HG03521 (cell line): ENCODE results near the gene KCNJ16.

Experiments used
- ATAC-seq: cut with Tn5 transposase; IDR thresholded peaks from one replicate; pipeline ENCODE4 v1.9.1; 2021; ENCODE audit warnings: mild to moderate bottlenecking, moderate library complexity; ENCODE audit not compliant: unreplicated experiment

KCNJ16 gene

DNA sequence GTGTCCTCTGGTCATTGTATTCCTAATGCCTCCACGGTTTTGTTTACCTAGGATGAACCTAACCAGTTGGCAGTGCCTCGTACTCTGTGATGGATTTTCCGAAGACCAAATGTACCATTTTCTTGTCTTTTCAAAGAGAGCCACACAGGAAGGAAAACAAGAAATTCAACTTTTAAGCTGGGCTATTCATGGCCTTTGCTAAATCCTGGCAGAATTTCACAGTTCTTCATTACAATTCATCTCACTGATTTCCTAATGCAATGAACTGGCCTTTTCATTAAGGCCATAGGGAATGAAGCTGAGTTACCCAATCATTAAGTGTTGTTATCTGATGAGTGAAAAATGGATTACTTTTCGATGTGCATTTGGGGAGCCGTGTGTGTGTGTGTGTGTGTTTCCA is 7.9 kb upstream of the KCNJ16 start:
- no peak for ATAC-seq

DNA sequence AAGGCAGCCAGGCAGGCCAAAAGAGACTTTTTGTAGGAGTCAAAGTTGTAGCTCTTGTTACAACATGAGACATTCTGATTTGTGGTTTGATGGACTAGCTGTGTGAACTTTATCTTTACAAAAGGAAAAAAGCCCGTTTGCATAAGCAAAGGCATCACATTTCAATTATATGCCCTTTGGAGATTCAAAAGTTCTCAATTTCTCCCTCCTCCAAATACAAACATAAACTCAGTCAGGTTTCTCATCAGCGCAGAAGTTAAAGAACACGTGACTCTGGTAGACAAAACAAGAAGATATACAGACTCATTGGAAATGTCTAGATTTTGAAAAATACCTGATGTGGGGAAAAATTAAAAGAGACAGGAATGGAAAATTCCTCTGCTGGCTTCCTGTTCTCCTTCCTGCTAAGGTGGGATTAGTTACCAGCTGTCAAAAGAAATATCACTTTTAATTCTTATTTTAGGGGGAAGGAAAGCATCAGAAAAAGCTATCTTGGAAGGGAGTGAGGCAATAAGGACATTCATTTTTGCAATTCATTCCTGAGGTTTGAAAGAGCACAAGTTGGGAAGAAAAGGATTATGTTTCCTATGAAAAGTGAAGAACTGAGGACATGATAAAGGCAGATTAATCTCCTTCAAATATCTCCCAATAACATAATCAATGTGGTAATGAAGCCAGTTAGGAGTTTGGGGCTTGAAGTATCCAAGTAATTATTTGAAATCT is 4.6 kb upstream of the KCNJ16 start:
- ATAC-seq, result no peak

DNA sequence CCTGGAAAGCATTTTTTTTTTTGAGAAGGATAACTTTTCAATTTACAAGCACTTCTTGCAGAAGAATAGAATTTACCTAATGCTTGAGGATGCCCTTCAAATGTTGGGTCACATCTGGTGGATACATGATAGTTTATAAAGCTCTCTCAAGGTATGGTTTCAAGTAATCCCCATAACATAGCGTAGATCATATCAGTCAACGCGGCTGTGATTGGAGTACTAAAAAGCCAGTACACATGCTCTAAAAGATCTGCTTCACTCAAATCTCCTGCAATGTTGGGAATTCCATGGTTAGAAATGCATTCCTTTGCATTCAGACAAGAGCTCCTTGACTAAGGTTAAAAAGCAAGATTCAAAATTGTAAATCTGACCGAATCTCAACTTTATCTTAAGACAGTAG is 3.9 kb upstream of the KCNJ16 start:
- ATAC-seq, result no peak

GRCh38 chr17:70071620-70072019 is 3.4 kb upstream of the KCNJ16 start:
- no peak for ATAC-seq

- no peak for ATAC-seq
Measured at GRCh38 chr17:70072546-70073309, 2.3 kb upstream of the KCNJ16 start.

GRCh38 chr17:70073310-70073709 is 1.7 kb upstream of the KCNJ16 start:
- ATAC-seq, result no peak

DNA sequence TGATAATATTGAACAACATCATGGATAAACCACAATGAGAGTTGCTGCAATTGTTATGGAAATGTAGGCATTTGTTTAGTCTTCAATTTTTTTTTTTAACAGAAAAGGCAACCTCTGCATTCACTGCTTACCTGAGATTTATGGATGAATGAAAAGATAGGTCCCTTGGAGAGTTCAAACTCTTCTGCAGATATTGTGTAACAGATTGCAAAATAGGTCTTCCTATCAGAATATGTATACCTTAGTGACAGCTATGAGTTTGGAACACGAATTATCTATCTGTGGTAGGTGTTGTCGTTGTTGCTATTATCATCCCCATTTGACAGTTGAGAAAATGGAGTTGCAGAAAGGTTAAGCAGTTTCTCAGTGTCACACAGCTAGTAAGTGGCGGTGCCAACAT is 1.2 kb upstream of the KCNJ16 start:
- no peak for ATAC-seq

GRCh38 chr17:70074236-70074830 is 692 bp upstream of the KCNJ16 start:
- no peak for ATAC-seq

DNA sequence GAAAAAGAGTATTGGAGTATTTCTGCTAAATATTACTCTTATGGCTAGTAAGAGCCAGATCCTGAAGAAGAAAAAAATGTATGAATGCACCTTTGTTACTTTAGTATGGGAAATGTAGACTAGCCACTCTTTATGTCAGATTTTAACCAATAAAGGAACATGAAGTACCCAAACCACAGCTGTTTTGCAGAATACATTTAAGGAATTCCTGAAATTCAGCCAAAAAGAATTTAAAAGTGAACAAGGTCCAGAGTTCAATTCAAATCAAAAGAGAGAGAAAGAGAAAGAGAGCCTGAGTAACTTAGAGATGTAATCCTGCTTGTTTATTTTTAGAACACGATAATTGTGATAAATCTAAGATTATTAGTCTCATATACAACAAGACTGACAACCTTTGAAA is 1.2 kb downstream of the KCNJ16 start:
- ATAC-seq, result no peak

- ATAC-seq, result no peak
Measured at GRCh38 chr17:70076831-70077230, 1.8 kb downstream of the KCNJ16 start.

DNA sequence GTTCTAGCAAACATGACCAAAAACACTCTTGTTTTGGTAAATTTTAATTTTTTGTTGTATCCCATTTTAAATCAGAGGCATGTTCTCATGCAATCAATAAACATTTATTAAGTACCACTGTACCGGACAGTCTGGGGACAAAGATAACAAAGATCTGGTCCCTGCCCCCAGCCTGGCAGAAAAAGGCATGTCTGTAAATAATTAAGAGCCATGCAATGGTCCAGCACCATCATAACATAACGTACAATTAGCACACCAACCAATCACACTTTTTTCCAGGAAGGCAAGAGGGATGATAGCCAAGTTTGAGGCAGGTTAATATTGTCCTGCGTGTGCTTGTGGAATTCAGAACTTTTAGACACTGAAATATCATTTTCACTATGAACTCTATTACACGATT is 3.5 kb downstream of the KCNJ16 start:
- no peak for ATAC-seq

DNA sequence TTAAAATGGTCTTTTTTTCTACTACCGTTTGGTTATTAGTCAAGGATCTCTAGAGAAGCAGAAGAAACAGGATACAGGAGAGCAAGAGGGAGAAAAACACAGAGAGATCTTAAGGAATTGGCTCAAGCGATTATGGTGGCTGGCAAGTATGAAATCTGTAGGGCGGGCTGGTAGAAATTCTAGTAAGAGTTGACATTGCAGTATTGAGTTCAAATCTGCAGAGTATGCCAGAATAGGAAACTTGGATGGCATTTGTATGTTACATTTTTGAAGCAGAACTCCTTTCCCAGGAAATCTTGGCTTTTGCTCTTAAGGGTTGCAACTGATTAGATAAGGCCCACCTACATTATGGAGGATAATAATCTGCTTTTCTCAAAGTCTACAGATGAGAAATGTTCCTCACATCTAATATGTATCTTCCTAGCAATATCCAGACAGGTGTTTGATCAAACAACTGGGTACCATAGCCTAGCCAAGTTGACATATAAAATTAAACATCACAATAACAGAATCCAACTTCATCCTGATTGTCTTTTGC is 4.0 kb downstream of the KCNJ16 start:
- ATAC-seq, result no peak

DNA sequence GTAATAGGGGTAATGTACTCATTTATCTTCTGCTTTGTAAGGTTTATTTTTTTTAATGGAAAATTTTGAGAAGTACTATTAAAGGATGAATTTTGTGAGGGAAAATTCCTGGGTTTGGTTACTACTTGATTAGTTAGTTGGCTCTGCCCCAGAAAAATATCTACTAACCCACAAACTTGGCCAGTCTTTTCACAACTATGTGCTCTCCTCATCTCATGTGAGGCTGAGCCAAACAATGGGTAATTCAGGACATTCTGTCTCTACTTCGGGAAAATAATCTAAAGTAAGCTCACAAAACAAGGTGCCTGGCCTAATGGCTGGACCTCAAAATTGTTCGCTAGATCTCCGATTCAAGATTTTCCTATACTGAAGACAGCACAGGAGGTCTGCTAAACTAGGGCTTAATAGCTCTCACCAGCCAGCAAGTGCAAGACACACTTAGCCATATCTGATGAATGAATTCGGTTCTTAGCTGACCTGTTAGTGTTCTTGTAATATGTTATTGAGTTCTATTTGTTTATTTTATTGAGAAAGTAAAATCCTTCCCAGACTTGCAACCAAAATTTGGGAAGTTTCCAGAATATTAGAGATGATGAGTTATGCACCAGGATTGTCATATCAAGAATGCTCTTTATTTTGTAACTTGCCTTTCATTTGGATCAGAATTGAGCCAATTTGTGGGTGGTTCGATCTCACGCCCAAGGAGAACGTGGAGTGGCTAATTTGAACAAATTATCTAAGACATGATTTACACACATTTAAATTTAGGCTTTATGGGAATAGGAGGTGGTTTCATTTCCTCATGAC is 5.7 kb downstream of the KCNJ16 start:
- no peak for ATAC-seq

DNA sequence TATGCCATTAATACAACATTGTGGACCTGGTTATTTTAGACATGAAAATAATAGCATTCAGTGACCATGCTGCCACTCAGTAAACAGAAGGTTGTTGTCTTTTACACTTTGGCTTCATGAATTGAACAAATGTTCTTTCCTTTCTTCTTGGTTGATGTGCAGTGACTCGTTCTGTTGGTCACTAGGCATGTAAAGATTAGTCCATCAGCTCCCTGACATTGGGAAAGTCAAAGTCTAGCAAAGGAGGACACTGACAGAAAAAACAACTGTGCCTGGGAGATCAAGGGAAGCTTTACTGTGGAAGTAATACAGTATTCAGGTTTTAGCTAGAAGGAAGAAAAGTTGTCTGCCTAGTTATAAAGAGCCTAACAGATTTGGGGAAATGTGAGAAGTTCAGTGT is 6.9 kb downstream of the KCNJ16 start:
- no peak for ATAC-seq

DNA sequence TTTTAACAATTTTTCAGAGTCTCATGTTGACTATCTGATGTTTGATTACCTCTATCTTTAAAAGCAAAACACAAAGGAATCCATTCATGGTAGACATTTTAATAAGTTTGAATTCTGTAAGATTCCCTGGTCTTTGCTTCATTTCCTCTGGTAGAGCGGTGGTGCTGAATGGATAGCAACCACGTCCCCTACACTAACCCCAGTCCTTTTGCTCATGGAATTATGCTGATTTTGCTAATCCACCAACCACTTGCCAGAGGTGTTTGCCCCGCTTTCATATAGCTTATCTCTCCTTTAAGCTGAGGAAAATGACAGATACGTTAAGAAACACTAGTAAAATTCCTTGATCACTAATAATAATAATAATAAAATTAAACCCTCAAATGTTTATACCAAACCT is 9.5 kb downstream of the KCNJ16 start:
- ATAC-seq, result no peak

GRCh38 chr17:70086516-70086915 is 11.5 kb downstream of the KCNJ16 start:
- no peak for ATAC-seq

- ATAC-seq, result no peak
Measured at GRCh38 chr17:70089513-70090148, 14.6 kb downstream of the KCNJ16 start.

- no peak for ATAC-seq
Measured at GRCh38 chr17:70091005-70091568, 16.1 kb downstream of the KCNJ16 start.

DNA sequence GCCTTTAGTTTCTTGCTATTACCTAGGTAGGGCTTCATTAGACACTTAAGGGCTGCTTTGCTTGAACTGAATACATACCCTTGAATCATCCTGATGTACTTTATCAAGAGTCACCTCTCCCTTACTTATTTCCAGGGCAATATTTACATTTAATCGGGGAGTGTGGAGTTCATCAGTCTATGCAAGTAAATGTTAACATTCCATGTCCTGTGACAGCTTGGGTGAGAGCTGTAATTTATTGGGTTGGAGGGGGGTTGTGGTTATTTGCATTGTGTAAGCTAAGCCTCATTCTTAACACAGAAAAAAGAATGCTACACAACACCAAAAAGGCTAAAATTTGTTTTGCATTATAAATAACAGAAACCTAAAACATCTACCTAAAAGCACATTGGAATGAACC is 16.7 kb downstream of the KCNJ16 start:
- no peak for ATAC-seq

DNA sequence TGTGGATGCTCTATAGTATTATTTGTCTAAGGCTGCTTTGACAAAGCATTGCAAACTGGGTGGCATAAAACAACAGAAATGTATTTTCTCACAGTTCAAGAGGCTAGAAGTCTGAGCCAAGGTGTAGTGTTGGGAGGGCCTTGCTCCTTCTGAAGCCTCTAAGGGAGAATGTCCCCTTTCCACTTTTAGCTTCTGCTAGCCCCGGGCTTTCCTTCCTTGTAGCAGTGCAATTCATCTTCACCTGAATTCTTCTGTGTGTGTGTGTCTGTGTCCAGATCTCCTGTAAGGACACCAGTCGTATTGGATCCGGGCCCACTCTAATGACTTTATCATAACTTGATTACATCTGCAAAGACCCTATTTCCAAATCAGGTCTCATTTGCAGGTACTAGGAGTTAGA is 18.1 kb downstream of the KCNJ16 start:
- no peak for ATAC-seq
